Stimulated activated naive CD8-positive, alpha-beta T cell treated with anti-CD3 and anti-CD28 coated beads, Interleukin-15, amount 100 ng/mL, for 72 hours (primary cell): ENCODE measurements around the gene FURIN.
"Not testable (repeated sequence)": the region's sequence is repeated elsewhere in the genome, so short reads cannot be mapped to it uniquely, and the experiment has no call there.

ENCODE experiments used
- ATAC-seq: fragments of 150-1000 bp; cut with Tn5 transposase; 2 replicates; pipeline ENCODE4 v1.10.0; 2021; ENCODE audit warnings: mild to moderate bottlenecking, moderate library complexity
- DNase-seq, 2 donors: peaks; one replicate each; pipeline ENCODE4 v3.0.0; 2021 to 2022
- H3K27ac Mint-ChIP-seq, 2 donors: one replicate each; pipeline ENCODE4 v1.8.0; 2022; ENCODE audit warnings: mild to moderate bottlenecking in 2 of 2, mixed read lengths in 2 of 2, moderate library complexity in 2 of 2
- H3K27me3 Mint-ChIP-seq: one replicate; pipeline ENCODE4 v1.8.0; 2022; ENCODE audit warnings: mixed read lengths
- H3K4me1 Mint-ChIP-seq: one replicate; pipeline ENCODE4 v1.8.0; 2022; ENCODE audit warnings: mild to moderate bottlenecking, mixed read lengths
- H3K4me3 Mint-ChIP-seq, 2 donors: one replicate each; pipeline ENCODE4 v1.8.0; 2022; ENCODE audit warnings: mild to moderate bottlenecking in 2 of 2, mixed read lengths in 2 of 2, moderate library complexity in 1 of 2
- H3K9me3 Mint-ChIP-seq, 2 donors: one replicate each; pipeline ENCODE4 v1.8.0; 2022; ENCODE audit warnings: mixed read lengths in 2 of 2

The FURIN gene

GRCh38 chr15:90837094-90837493, 31.3 kb upstream of the FURIN start:
- Mint-ChIP-seq H3K27me3 (no peaks in the 10 kb centered on the region), H3K27ac (peak overlapping the region; percentile 85 to 98), H3K9me3 (no peaks in the 10 kb centered on the region), H3K4me3 (peak overlapping the region; percentile 82 to 84), H3K4me1 (peaks cover 82% of the 10 kb centered on the region)
- ATAC-seq (peak; percentile 8), DNase-seq (peak in 1 of 2 donors; percentile 78)

GRCh38 chr15:90838139-90838538, 30.2 kb upstream of the FURIN start:
- Mint-ChIP-seq H3K4me1 (peaks cover 76% of the 10 kb centered on the region), H3K27me3 (no peaks in the 10 kb centered on the region), H3K9me3 (no peaks in the 10 kb centered on the region), H3K4me3 (peak overlapping the region; percentile 82 to 84), H3K27ac (peak overlapping the region; percentile 85 to 98)
- DNase-seq (peak; percentile 83 to 97), ATAC-seq (peak; percentile 86)

DNA sequence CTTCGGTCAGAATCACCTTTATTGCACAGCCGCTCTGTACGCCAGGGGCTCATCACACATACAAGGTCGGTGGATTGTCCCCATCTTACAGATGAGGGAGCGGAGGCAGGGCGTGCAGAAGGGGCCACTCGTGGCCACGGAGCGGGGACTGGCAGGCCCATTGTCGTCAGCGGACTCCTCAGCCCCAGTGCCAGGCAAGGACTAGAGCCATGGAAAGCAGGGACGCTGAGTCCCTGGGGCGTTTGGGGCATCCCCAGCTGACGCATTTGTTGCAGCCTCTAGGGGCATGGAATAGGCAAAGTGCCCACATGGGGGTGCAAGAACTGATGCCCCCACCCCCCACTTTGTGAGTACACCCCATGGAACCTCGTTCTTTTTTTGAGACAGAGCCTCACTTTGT, 29.8 kb upstream of the FURIN start:
- Mint-ChIP-seq H3K4me3 (peak overlapping the region; percentile 82 to 84), H3K27ac (peak overlapping the region; percentile 85 to 98), H3K9me3 (no peaks in the 10 kb centered on the region), H3K27me3 (no peaks in the 10 kb centered on the region), H3K4me1 (peaks cover 72% of the 10 kb centered on the region)
- DNase-seq (peak in 1 of 2 donors; percentile 83), ATAC-seq (peak; percentile 54)

DNA sequence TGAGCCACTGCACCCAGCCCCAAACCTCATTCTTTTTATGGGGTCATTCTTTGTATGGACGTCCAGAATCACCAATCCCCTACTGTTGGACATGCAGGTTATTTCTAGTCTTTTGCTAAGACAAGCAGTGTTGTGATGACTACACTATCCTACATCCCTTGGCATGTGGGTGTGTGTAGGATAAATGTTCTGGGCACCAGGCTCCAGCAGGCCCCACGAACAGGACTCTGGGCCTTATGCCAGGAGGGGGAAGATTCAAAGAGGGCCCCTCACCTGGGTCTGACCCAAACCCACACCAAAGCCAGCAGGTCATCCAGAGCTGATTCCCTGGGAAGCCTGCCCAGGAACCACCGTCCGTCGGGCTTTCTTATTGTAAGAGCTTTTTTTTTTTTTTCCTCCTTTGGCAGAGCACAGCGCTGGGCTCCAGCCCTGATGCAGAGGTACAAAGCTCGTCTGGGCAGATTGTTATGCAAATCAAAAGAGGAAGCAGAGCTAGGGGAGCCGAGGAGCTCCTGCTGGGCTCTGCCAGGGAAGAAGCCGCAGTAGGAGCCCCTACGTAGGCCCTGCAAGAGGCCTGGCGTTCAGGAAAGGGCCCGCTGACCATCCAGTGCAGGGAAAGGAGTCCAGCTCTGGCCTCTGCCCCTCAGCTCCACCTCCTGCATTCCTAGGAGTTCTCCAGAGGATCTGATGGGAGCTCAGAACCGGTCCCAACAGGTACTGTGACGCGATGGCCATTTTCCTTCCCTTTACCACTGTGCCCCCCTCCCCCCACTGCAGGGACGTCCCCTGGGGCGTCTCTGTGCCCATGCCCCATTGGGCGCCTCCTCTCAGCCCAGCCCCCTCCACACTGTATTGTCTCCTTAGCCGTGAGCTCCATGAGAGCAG, 29.0 kb upstream of the FURIN start:
- peak overlapping the region; percentile 66 to 97 for H3K27ac Mint-ChIP-seq
- DNase-seq, result peak in 1 of 2 donors; percentile 81
- H3K4me1 Mint-ChIP-seq, result peaks cover 72% of the 10 kb centered on the region
- no peaks in the 10 kb centered on the region for H3K27me3 Mint-ChIP-seq
- H3K4me3 Mint-ChIP-seq, result peak overlapping the region; percentile 82 to 84
- H3K9me3 Mint-ChIP-seq, result no peaks in the 10 kb centered on the region
- ATAC-seq, result peak; percentile 58

- DNase-seq (no peak), ATAC-seq (no peak)
- Mint-ChIP-seq H3K4me3 (peak overlapping the region; percentile 82 to 84), H3K9me3 (no peaks in the 10 kb centered on the region), H3K27me3 (no peaks in the 10 kb centered on the region), H3K4me1 (peaks cover 72% of the 10 kb centered on the region), H3K27ac (peak overlapping the region in 1 of 2 donors; percentile 97)
Measured at GRCh38 chr15:90840157-90840855, 28.1 kb upstream of the FURIN start.

DNA sequence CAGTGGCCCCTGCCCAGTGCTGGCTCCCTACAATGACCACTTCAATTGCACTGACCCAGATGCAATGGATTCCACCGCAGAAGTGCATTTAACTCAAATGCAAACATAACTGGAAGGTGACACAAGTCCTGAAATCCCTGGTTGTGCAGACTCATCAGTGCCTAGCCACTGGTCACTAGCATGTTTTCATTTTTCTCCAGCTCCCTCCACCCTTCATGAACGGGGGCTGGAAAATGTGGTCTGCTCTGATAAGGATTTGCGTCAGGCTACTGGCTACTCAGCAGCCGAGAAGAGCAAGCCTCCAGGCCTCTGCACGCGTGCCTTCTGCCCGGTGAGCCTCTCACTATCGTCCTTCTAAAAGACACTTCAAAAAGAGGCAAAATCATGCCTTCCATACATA, 27.4 kb upstream of the FURIN start:
- ATAC-seq, result no peak
- H3K4me1 Mint-ChIP-seq, result peaks cover 71% of the 10 kb centered on the region
- no peaks in the 10 kb centered on the region for H3K27me3 Mint-ChIP-seq
- DNase-seq, result no peak
- H3K4me3 Mint-ChIP-seq, result peak overlapping the region in 1 of 2 donors; percentile 52
- H3K27ac Mint-ChIP-seq, result no peak overlapping the region
- no peaks in the 10 kb centered on the region for H3K9me3 Mint-ChIP-seq

DNA sequence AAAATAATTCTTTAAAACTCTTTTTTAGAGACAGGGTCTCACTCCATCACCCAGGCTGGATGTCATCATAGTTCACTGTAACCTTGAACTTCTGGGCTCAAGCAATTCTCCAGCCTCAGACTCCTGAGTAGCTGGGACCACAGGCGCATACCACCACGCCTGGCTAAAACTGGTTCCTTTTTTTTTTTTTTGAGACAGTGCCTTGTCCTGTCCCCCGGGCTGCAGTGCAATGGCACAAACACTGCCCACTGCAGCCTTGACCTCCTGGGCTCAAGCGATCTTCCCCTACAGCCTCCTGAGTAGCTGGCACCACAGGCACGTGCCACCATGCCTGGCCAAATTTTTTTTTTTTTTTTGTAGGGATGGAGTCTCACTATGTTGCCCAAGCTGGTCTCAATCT, 23.7 kb upstream of the FURIN start:
- Mint-ChIP-seq H3K27me3 (no peaks in the 10 kb centered on the region), H3K27ac (peak overlapping the region in 1 of 2 donors; percentile 93), H3K9me3 (no peaks in the 10 kb centered on the region), H3K4me1 (peaks cover 42% of the 10 kb centered on the region), H3K4me3 (peak overlapping the region; percentile 41 to 57)
- ATAC-seq (no peak), DNase-seq (no peak)

- peak; percentile 98 for ATAC-seq
- H3K9me3 Mint-ChIP-seq, result no peaks in the 10 kb centered on the region
- peak overlapping the region; percentile 41 to 57 for H3K4me3 Mint-ChIP-seq
- peak in 1 of 2 donors; percentile 87 for DNase-seq
- H3K27ac Mint-ChIP-seq, result peak overlapping the region in 1 of 2 donors; percentile 93
- H3K4me1 Mint-ChIP-seq, result peaks cover 35% of the 10 kb centered on the region
- no peaks in the 10 kb centered on the region for H3K27me3 Mint-ChIP-seq
Measured at GRCh38 chr15:90845201-90845949, 23.0 kb upstream of the FURIN start.

- H3K27ac Mint-ChIP-seq, DNase-seq, ATAC-seq, H3K27me3 Mint-ChIP-seq: not testable (repeated sequence)
- peaks cover 59% of the 10 kb centered on the region for H3K4me1 Mint-ChIP-seq
- H3K4me3 Mint-ChIP-seq, result peak overlapping the region in 1 of 2 donors; percentile 83
- peaks cover 4 to 10% of the 10 kb centered on the region in 2 donors for H3K9me3 Mint-ChIP-seq
Measured at GRCh38 chr15:90849424-90849823, 19.0 kb upstream of the FURIN start.

DNA sequence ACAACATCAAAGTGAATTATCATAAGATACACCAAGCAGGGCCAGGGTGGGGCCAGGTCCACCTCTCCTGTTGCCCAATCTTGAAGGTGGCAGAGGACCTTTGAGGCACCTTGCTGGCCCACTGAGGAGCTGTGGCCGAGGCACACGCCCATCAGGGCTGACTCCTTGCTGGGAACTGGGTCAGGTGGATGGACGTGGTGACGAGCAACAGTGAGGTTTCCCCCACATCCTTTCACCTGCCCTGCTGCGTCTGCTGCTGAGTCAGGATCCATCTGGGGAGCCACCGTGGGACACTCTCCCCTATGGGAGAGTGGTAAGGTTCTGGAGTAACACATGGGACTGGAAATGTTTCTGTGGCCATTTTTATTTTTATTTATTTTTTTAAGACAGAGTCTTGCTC, 17.3 kb upstream of the FURIN start:
- H3K9me3 Mint-ChIP-seq, result peaks cover 6 to 10% of the 10 kb centered on the region in 2 donors
- H3K4me1 Mint-ChIP-seq, result peaks cover 64% of the 10 kb centered on the region
- H3K4me3 Mint-ChIP-seq, result peak overlapping the region; percentile 76 to 83
- H3K27me3 Mint-ChIP-seq, result no peaks in the 10 kb centered on the region
- ATAC-seq, result peak; percentile 57
- DNase-seq, result peak in 1 of 2 donors; percentile 84
- H3K27ac Mint-ChIP-seq, result peak overlapping the region; percentile 69 to 98

- Mint-ChIP-seq H3K27ac (peak overlapping the region; percentile 92 to 98), H3K4me3 (peak overlapping the region; percentile 76 to 83), H3K9me3 (peaks cover 6 to 10% of the 10 kb centered on the region in 2 donors), H3K4me1 (peaks cover 67% of the 10 kb centered on the region), H3K27me3 (no peaks in the 10 kb centered on the region)
- peak in 1 of 2 donors; percentile 74 for DNase-seq
- ATAC-seq, result peak; percentile 7
Measured at GRCh38 chr15:90851940-90852339, 16.4 kb upstream of the FURIN start.

DNA sequence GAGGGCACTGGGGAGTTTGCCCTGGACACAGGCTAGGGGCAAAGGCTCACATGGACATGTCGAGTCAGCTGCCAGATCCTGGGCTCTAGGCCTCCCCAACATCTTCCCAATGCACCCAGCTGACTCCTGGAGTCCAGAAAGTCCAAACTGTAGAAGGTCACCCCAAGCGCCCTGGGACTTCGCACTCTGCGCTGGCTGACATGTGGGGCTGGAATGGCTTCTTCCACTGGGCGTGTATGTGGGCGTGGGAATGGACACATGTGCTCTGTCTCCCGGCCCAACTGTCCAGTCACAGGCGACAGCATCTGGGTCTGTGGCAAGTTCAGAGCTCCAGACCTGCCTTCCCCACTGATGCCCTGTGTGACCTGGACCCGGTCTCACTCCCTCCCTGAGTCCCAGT, 13.2 kb upstream of the FURIN start:
- Mint-ChIP-seq H3K9me3 (peaks cover 6 to 10% of the 10 kb centered on the region in 2 donors), H3K27ac (peak overlapping the region in 1 of 2 donors; percentile 91), H3K4me1 (peaks cover 93% of the 10 kb centered on the region), H3K4me3 (peak overlapping the region in 1 of 2 donors; percentile 35), H3K27me3 (no peaks in the 10 kb centered on the region)
- DNase-seq (no peak), ATAC-seq (no peak)

DNA sequence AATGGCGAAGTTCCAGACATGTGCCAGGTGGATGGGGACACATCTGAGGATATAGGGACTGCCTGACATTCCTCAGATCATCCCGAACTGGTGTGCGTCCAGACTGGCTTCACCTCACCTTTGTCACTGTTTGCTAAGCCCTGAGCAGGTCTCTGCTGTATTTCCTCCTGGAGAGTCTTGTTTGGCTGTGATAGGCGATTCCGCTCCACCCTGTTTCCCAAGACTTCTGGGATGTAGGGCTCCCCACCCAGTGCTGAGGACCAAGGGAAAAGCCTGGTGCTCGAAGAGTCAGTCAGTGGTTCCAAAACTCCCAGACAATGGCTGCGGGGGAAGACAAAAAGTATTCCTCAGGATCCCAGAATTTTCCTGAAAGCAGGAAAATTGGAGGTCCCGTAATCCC, 11.1 kb upstream of the FURIN start:
- peaks cover 0 to 6% of the 10 kb centered on the region in 2 donors for H3K9me3 Mint-ChIP-seq
- H3K4me3 Mint-ChIP-seq, result peak overlapping the region in 1 of 2 donors; percentile 49
- DNase-seq, result no peak
- peak overlapping the region in 1 of 2 donors; percentile 86 for H3K27ac Mint-ChIP-seq
- H3K27me3 Mint-ChIP-seq, result no peaks in the 10 kb centered on the region
- peaks cover 73% of the 10 kb centered on the region for H3K4me1 Mint-ChIP-seq
- ATAC-seq, result no peak

DNA sequence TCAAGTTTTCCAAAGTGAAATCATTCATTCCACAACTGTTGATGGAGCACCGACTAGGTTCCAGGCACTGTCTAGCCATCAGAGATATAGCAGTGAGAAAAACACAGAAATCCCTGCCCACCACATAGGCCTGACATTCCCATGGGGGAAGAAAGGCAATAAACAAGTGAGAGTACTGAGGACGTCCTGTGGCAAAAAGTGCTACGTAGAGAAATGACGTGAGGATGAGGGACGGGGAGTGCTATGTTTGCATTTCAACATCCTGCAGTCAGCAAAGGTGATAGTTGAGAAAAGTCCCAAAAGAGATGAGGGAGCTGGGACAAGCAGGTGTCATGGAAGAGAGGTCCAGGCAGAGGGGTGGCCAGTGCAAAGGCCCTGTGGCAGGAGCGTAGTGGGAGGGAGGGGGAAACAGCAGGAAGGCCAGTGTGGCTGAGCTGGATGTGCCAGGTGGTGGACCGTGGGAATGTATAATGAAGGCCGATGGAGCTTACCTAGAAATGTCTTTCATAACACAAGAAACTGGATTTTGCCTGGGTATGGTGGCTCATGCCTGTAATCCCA, 10.4 kb upstream of the FURIN start:
- peaks cover 0 to 6% of the 10 kb centered on the region in 2 donors for H3K9me3 Mint-ChIP-seq
- peak overlapping the region in 1 of 2 donors; percentile 75 for H3K27ac Mint-ChIP-seq
- H3K4me1 Mint-ChIP-seq, result peaks cover 68% of the 10 kb centered on the region
- no peaks in the 10 kb centered on the region for H3K27me3 Mint-ChIP-seq
- ATAC-seq (no peak), DNase-seq (no peak)
- H3K4me3 Mint-ChIP-seq, result peak overlapping the region in 1 of 2 donors; percentile 12
